ENCODE measurements around the gene EXOC1. TPM values are rescaled to one million over a fixed set of nuclear protein-coding genes. Genes with fewer than 3 reads are reported as not detected.

The EXOC1 gene
- total RNA-seq, 1 experiment from 2014 or later = 17.6 TPM

- Histone ChIP-seq H3K27ac (ENCODE audit: low read depth, low read length) (no peak overlapping the region), H3K9me3 (ENCODE audit: control insufficient read depth in 1 of 2, insufficient read depth in 1 of 2, low read depth in 1 of 2, low read length in 2 of 2) (no peaks in the 10 kb centered on the region), H2AFZ (ENCODE audit: low read depth, low read length, poor library complexity, severe bottlenecking) (no peak overlapping the region), H3K27me3 (ENCODE audit: insufficient read depth, low read length) (no peaks in the 10 kb centered on the region), H3K79me2 (ENCODE audit: insufficient read depth, low read length) (peaks cover 23% of the 10 kb centered on the region), H3K9ac (ENCODE audit: low read length) (no peak overlapping the region), H3K36me3 (ENCODE audit: control insufficient read depth in 1 of 2, insufficient read depth in 2 of 2, low read length in 2 of 2) (no peaks in the 10 kb centered on the region), H3K9me2 (ENCODE audit: insufficient read depth) (no peaks in the 10 kb centered on the region), H3K4me3 (replicated peaks in 1 of 2; ENCODE audit: low read depth in 1 of 2, low read length in 2 of 2) (no peak overlapping the region), H3K4me1 (ENCODE audit: control insufficient read depth in 1 of 2, insufficient read depth in 2 of 2, low read length in 2 of 2) (peaks cover 0 to 18% of the 10 kb centered on the region in 2 experiments; a peak in 2 of 4 replicates), H4K20me1 (ENCODE audit: insufficient read depth) (no peaks in the 10 kb centered on the region), H3K4me2 (ENCODE audit: low read length) (no peak overlapping the region)
- ChIA-PET POLR2A (interaction anchor here (0.9 kb wide), 1 partner anchor 8 kb away, joined by 4 read pairs; no protein-coding TSS in a partner anchor), CTCF (interaction anchor here (2.2 kb wide), 1 partner anchor 9 kb away, joined by 9 read pairs; no protein-coding TSS in a partner anchor), RAD21 (ENCODE audit: low non-redundant PET in 1 of 2, low total read pairs in 2 of 2, uncharacterized antibody in 2 of 2, unreplicated experiment in 2 of 2) (no interaction called here)
- TF ChIP-seq RAD21 (IDR thresholded peaks at IDR 0.05; ENCODE audit: low read depth) (no peak), ZFX (IDR thresholded peaks at IDR 0.05) (no peak), POLR2A (IDR thresholded peaks at IDR 0.05; ENCODE audit: borderline replicate concordance, extremely low read depth, insufficient read depth, insufficient read length) (no peak), EZH2phosphoT487 (IDR thresholded peaks at IDR 0.05; ENCODE audit: borderline replicate concordance) (no peak), EGR1 (IDR thresholded peaks at IDR 0.05; ENCODE audit: low read depth) (no peak)
- TF ChIP-seq, protein P1, sequence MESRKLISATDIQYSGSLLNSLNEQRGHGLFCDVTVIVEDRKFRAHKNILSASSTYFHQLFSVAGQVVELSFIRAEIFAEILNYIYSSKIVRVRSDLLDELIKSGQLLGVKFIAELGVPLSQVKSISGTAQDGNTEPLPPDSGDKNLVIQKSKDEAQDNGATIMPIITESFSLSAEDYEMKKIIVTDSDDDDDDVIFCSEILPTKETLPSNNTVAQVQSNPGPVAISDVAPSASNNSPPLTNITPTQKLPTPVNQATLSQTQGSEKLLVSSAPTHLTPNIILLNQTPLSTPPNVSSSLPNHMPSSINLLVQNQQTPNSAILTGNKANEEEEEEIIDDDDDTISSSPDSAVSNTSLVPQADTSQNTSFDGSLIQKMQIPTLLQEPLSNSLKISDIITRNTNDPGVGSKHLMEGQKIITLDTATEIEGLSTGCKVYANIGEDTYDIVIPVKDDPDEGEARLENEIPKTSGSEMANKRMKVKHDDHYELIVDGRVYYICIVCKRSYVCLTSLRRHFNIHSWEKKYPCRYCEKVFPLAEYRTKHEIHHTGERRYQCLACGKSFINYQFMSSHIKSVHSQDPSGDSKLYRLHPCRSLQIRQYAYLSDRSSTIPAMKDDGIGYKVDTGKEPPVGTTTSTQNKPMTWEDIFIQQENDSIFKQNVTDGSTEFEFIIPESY (IDR thresholded peaks at IDR 0.05; ENCODE audit: extremely low read depth, insufficient replicate concordance, low read length) = no peak
- TF ChIP-seq, protein P2, sequence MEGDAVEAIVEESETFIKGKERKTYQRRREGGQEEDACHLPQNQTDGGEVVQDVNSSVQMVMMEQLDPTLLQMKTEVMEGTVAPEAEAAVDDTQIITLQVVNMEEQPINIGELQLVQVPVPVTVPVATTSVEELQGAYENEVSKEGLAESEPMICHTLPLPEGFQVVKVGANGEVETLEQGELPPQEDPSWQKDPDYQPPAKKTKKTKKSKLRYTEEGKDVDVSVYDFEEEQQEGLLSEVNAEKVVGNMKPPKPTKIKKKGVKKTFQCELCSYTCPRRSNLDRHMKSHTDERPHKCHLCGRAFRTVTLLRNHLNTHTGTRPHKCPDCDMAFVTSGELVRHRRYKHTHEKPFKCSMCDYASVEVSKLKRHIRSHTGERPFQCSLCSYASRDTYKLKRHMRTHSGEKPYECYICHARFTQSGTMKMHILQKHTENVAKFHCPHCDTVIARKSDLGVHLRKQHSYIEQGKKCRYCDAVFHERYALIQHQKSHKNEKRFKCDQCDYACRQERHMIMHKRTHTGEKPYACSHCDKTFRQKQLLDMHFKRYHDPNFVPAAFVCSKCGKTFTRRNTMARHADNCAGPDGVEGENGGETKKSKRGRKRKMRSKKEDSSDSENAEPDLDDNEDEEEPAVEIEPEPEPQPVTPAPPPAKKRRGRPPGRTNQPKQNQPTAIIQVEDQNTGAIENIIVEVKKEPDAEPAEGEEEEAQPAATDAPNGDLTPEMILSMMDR (IDR thresholded peaks at IDR 0.05 in 2 of 3, conservative IDR thresholded peaks at IDR 0.05 in 1 of 3; ENCODE audit: borderline replicate concordance in 1 of 3, insufficient read depth in 1 of 3, low read depth in 2 of 3, low read length in 2 of 3) = 0 out of 6 replicates have a peak, but pooled peaks of 1 of the 3 experiments have one; percentile 8
- TF ChIP-seq, protein P3, sequence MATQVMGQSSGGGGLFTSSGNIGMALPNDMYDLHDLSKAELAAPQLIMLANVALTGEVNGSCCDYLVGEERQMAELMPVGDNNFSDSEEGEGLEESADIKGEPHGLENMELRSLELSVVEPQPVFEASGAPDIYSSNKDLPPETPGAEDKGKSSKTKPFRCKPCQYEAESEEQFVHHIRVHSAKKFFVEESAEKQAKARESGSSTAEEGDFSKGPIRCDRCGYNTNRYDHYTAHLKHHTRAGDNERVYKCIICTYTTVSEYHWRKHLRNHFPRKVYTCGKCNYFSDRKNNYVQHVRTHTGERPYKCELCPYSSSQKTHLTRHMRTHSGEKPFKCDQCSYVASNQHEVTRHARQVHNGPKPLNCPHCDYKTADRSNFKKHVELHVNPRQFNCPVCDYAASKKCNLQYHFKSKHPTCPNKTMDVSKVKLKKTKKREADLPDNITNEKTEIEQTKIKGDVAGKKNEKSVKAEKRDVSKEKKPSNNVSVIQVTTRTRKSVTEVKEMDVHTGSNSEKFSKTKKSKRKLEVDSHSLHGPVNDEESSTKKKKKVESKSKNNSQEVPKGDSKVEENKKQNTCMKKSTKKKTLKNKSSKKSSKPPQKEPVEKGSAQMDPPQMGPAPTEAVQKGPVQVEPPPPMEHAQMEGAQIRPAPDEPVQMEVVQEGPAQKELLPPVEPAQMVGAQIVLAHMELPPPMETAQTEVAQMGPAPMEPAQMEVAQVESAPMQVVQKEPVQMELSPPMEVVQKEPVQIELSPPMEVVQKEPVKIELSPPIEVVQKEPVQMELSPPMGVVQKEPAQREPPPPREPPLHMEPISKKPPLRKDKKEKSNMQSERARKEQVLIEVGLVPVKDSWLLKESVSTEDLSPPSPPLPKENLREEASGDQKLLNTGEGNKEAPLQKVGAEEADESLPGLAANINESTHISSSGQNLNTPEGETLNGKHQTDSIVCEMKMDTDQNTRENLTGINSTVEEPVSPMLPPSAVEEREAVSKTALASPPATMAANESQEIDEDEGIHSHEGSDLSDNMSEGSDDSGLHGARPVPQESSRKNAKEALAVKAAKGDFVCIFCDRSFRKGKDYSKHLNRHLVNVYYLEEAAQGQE (IDR thresholded peaks at IDR 0.05; ENCODE audit: low read depth) = no peak
- TF ChIP-seq, protein P4, sequence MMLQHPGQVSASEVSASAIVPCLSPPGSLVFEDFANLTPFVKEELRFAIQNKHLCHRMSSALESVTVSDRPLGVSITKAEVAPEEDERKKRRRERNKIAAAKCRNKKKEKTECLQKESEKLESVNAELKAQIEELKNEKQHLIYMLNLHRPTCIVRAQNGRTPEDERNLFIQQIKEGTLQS (IDR thresholded peaks at IDR 0.05) = no peak
- no peak for DNase-seq (ENCODE audit: low read depth, low spot score)
- intact Hi-C loops (cut with micrococcal nuclease) = no loop called here
- ATAC-seq = no peak
- no TSS peak for BruUV-seq (replicated peaks)
These were observed 4.1 kb downstream of the EXOC1 start for GRCh38 chr4:55857586-55857985.
